DOHH2 (cell line): ENCODE measurements around the gene CTDSPL2.

Source experiments
- H3F3A ChIP-seq: fragments of 200-600 bp; sonication (generic), shearing (Covaris generic); 2 replicates; pipeline ENCODE4 v1.6.0; 2016; ENCODE audit warnings: antibody characterized with exemption, mild to moderate bottlenecking; ENCODE audit not compliant: control insufficient read depth, insufficient read depth
- H3K27ac ChIP-seq: fragments of 200-600 bp; sonication (generic); 2 replicates; pipeline ENCODE4 v1.5.1; 2014; ENCODE audit warnings: low read depth, mild to moderate bottlenecking, low read length, moderate library complexity
- H3K27me3 ChIP-seq: fragments of 200-600 bp; sonication (generic); 2 replicates; pipeline ENCODE4 v1.6.1; 2014; ENCODE audit warnings: mild to moderate bottlenecking, low read length, mixed read lengths; ENCODE audit not compliant: control insufficient read depth
- H3K36me3 ChIP-seq: fragments of 200-600 bp; sonication (generic); 2 replicates; pipeline ENCODE4 v1.6.1; 2014; ENCODE audit warnings: mild to moderate bottlenecking, low read length, moderate library complexity, mixed read lengths; ENCODE audit not compliant: control insufficient read depth
- H3K4me1 ChIP-seq: fragments of 200-600 bp; sonication (generic); 2 replicates; pipeline ENCODE4 v1.6.1; 2014; ENCODE audit warnings: mild to moderate bottlenecking, low read length, mixed read lengths; ENCODE audit not compliant: control insufficient read depth
- H3K4me2 ChIP-seq: fragments of 200-600 bp; sonication (generic); 2 replicates; pipeline ENCODE4 v1.6.0; 2014; ENCODE audit warnings: mild to moderate bottlenecking, low read length, moderate library complexity
- H3K4me3 ChIP-seq: fragments of 200-600 bp; sonication (generic); 2 replicates; pipeline ENCODE4 v1.5.1; 2014; ENCODE audit warnings: mild to moderate bottlenecking, low read length, mixed read lengths
- H3K79me2 ChIP-seq: fragments of 200-600 bp; sonication (generic); 2 replicates; pipeline ENCODE4 v1.6.1; 2014; ENCODE audit warnings: mild to moderate bottlenecking, low read length, mixed read lengths; ENCODE audit not compliant: control insufficient read depth
- H3K9me2 ChIP-seq: fragments of 200-600 bp; sonication (generic); replicated peaks from 2 replicates; pipeline ENCODE4 v1.6.1; 2014; ENCODE audit warnings: mild to moderate bottlenecking, low read length, mixed read lengths; ENCODE audit not compliant: control insufficient read depth
- H3K9me3 ChIP-seq: fragments of 200-600 bp; sonication (generic); 2 replicates; pipeline ENCODE4 v1.6.1; 2014; ENCODE audit warnings: antibody characterized with exemption, low read length, mixed read lengths; ENCODE audit not compliant: control insufficient read depth, insufficient read depth
- H4K20me1 ChIP-seq: fragments of 200-600 bp; sonication (generic); 2 replicates; pipeline ENCODE4 v1.6.0; 2014; ENCODE audit warnings: low read depth, mild to moderate bottlenecking, antibody characterized with exemption, low read length, moderate library complexity; ENCODE audit not compliant: control insufficient read depth, insufficient read depth
- CTCF ChIP-seq: fragments of 200-600 bp; sonication (generic); IDR thresholded peaks from one replicate; pipeline ENCODE4 v1.5.1; 2014; ENCODE audit warnings: antibody characterized with exemption, mild to moderate bottlenecking, low read depth, low read length; ENCODE audit not compliant: poor library complexity, severe bottlenecking
- EZH2phosphoT487 ChIP-seq: fragments of 200-600 bp; sonication (generic); IDR thresholded peaks from 2 replicates; pipeline ENCODE4 v1.6.1; 2017; ENCODE audit warnings: borderline replicate concordance, mild to moderate bottlenecking, antibody characterized with exemption, low read length, moderate library complexity, mixed read lengths

The CTDSPL2 gene

GRCh38 chr15:44532689-44533088 is 105.3 kb downstream of the CTDSPL2 start:
- Histone ChIP-seq H3K27ac (no peak overlapping the region), H3K9me3 (no peaks in the 10 kb centered on the region)

GRCh38 chr15:44535092-44535491 is 107.7 kb downstream of the CTDSPL2 start:
- H3F3A ChIP-seq: 0 out of 2 replicates have a peak, but pooled peaks cover 6% of the 10 kb centered on the region
- no peak overlapping the region; the same call in 1 of the 2 replicates for H3K4me2 ChIP-seq
- H3K4me3 ChIP-seq: no peak overlapping the region
- no peaks in the 10 kb centered on the region for H3K9me2 ChIP-seq
- no peak overlapping the region for H3K27ac ChIP-seq
- H3K36me3 ChIP-seq: peaks cover 23% of the 10 kb centered on the region
- no peaks in the 10 kb centered on the region for H3K9me3 ChIP-seq
- no peaks in the 10 kb centered on the region for H3K27me3 ChIP-seq
- peaks cover 40% of the 10 kb centered on the region for H3K79me2 ChIP-seq
- peaks cover 4% of the 10 kb centered on the region; the same call in 1 of the 2 replicates for H4K20me1 ChIP-seq
- peaks cover 23% of the 10 kb centered on the region for H3K4me1 ChIP-seq
- TF ChIP-seq CTCF (no peak), EZH2phosphoT487 (no peak)

More at GRCh38 chr15:44532689-44533088, 105.3 kb downstream of the CTDSPL2 start:
- H3K4me2 ChIP-seq: no peak overlapping the region
- 0 out of 2 replicates have a peak, but pooled peaks cover 11% of the 10 kb centered on the region for H4K20me1 ChIP-seq
- TF ChIP-seq EZH2phosphoT487 (no peak), CTCF (peak; percentile 38)
- H3K9me2 ChIP-seq: no peaks in the 10 kb centered on the region
- H3K4me1 ChIP-seq: peaks cover 9% of the 10 kb centered on the region
- H3K79me2 ChIP-seq: peaks cover 18% of the 10 kb centered on the region
- no peaks in the 10 kb centered on the region for H3K27me3 ChIP-seq
- H3F3A ChIP-seq: peaks cover 28% of the 10 kb centered on the region
- H3K4me3 ChIP-seq: no peak overlapping the region
- H3K36me3 ChIP-seq: peaks cover 7% of the 10 kb centered on the region

- Histone ChIP-seq H3K4me2 (peak overlapping the region; percentile 79), H3K79me2 (peaks cover 46% of the 10 kb centered on the region), H3K27ac (peak overlapping the region; percentile 55; the same call in 1 of the 2 replicates), H3K4me3 (peak overlapping the region; percentile 83), H3K9me3 (no peaks in the 10 kb centered on the region), H3K36me3 (peaks cover 29% of the 10 kb centered on the region), H4K20me1 (peaks cover 9% of the 10 kb centered on the region; the same call in 1 of the 2 replicates), H3K27me3 (no peaks in the 10 kb centered on the region), H3K4me1 (peaks cover 28% of the 10 kb centered on the region), H3K9me2 (no peaks in the 10 kb centered on the region), H3F3A (0 out of 2 replicates have a peak, but pooled peaks cover 6% of the 10 kb centered on the region)
- no peak for TF ChIP-seq EZH2phosphoT487
- TF ChIP-seq CTCF: no peak
Observed at GRCh38 chr15:44535523-44536301, 108.3 kb downstream of the CTDSPL2 start.
